GM19455 (cell line): ENCODE data around the gene CD28.

Experiments used
- ATAC-seq: cut with Tn5 transposase; IDR thresholded peaks from one replicate; pipeline ENCODE4 v1.9.1; 2021; ENCODE audit not compliant: unreplicated experiment

Gene CD28

GRCh38 chr2:203706403-203706802, at the start of gene CD28:
Gene CD28 (plus strand): TSS chr2:203706639. CDS start chr2:203706697, 58 bp downstream.
- ATAC-seq, result peak; percentile 100

GRCh38 chr2:203659331-203660049, 46.9 kb upstream of the CD28 start:
- no peak for ATAC-seq

- no peak for ATAC-seq
Observed at GRCh38 chr2:203660465-203660864, 46.0 kb upstream of the CD28 start.

GRCh38 chr2:203661279-203661908, 45.0 kb upstream of the CD28 start:
- ATAC-seq, result no peak

GRCh38 chr2:203662487-203662886, 44.0 kb upstream of the CD28 start:
- no peak for ATAC-seq

GRCh38 chr2:203662951-203663350, 43.5 kb upstream of the CD28 start:
- no peak for ATAC-seq

GRCh38 chr2:203664029-203664755, 42.2 kb upstream of the CD28 start:
- no peak for ATAC-seq

- no peak for ATAC-seq
Observed at GRCh38 chr2:203667838-203668237, 38.6 kb upstream of the CD28 start.

- no peak for ATAC-seq
Observed at GRCh38 chr2:203669820-203670219, 36.6 kb upstream of the CD28 start.

- no peak for ATAC-seq
Observed at GRCh38 chr2:203670939-203671338, 35.5 kb upstream of the CD28 start.

GRCh38 chr2:203671876-203672275, 34.6 kb upstream of the CD28 start:
- ATAC-seq, result no peak

- no peak for ATAC-seq
Observed at GRCh38 chr2:203672856-203673255, 33.6 kb upstream of the CD28 start.

GRCh38 chr2:203673933-203674332, 32.5 kb upstream of the CD28 start:
- ATAC-seq, result peak; percentile 98

GRCh38 chr2:203675086-203675485, 31.4 kb upstream of the CD28 start:
- no peak for ATAC-seq

- no peak for ATAC-seq
Observed at GRCh38 chr2:203678971-203679370, 27.5 kb upstream of the CD28 start.

- ATAC-seq, result no peak
Observed at GRCh38 chr2:203679401-203679800, 27.0 kb upstream of the CD28 start.

GRCh38 chr2:203681978-203682377, 24.5 kb upstream of the CD28 start:
- no peak for ATAC-seq

- no peak for ATAC-seq
Observed at GRCh38 chr2:203682688-203683130, 23.7 kb upstream of the CD28 start.

- no peak for ATAC-seq
Observed at GRCh38 chr2:203683421-203683820, 23.0 kb upstream of the CD28 start.

- ATAC-seq, result peak; percentile 63
Observed at GRCh38 chr2:203683932-203684556, 22.4 kb upstream of the CD28 start.

GRCh38 chr2:203685081-203685621, 21.3 kb upstream of the CD28 start:
- ATAC-seq, result no peak
